ENCODE measurements around the gene SLAMF1.

GRCh38 chr1:160680399-160680798, 33.6 kb upstream of the SLAMF1 start:
- TF ChIP-seq SUZ12 (IDR thresholded peaks at IDR 0.05; ENCODE audit: extremely low read depth, insufficient read depth, insufficient read length) (no peak), YY1 (IDR thresholded peaks at IDR 0.05; ENCODE audit: insufficient read depth, insufficient read length) (no peak), ZNF274 (IDR thresholded peaks at IDR 0.05; ENCODE audit: low read depth, low read length) (no peak)

Measured in NT2/D1 (cell line).